ENCODE data around the gene RPL13A. TPM values are rescaled to one million over a fixed set of nuclear protein-coding genes. Genes with fewer than 3 reads are reported as not detected.
"Not testable (repeated sequence)": the region's sequence is repeated elsewhere in the genome, so short reads cannot be mapped to it uniquely, and the experiment has no call there.

The RPL13A gene
- polyA plus RNA-seq, 3 donors, result 2,758 to 3,345 (median 3,013) TPM

DNA sequence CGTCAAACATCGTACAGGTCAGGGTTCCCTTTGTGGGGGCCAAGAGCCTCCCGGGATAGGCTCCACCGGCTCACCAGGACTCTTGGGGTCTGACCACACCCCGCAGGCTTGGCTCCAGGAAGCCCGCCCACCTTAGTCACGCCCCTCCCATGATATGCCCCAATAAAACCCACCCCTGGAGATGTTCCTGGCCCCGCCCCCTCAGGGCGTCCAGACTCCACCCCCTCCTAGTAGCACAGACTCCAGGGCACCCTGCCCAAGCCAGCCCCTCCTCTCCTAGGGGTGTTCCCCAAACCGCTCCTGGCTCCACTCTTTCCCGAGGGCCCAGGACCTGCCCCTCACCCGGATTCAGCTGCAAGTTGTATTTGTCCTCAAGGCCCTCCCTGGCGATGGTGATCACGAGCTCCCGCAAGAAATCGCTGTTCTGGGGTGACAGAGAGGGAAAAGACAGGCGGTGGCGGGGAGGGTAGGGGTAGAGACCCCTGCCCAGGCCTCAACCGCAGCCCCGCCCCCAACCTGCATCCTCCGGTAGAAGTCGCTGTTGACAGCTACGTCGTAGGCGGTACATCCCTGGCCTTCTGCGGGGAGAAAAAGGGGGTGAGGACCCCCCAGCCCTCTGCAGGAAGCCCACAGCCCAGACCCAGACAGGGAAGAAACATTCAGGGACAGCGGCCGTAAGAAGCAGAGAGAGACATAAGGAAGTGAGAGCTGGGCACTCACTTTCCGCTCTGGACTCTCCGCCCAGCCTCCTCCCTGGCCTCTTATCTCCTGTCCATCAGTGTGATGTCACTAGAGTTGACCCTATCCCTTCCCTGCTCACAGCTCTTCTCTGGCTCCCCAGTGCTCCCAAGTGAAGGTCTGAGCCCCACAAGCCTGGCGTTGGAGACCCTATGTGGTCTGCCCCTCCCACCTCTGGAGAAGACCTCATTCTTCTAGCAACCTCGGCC lies 39.6 kb upstream of the RPL13A start:
- no peak for DNase-seq

DNA sequence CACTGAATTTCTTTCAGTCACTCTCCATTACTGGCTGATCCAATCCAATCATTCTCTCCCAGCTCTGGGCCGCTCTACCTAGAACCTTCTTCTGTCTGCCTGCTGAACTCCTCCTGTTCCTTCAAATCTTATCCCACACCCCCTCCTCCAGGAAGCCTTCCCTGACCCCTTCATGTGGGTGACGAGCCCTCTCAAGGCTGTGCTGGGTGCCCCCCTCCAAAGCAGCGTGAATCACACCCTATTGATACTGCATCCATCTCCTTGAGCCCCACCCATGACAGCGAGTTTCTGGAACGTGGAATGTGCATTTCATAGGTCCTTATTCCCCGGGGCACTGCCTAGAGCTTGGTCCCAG lies 39.0 kb upstream of the RPL13A start:
- no peak for DNase-seq

DNA sequence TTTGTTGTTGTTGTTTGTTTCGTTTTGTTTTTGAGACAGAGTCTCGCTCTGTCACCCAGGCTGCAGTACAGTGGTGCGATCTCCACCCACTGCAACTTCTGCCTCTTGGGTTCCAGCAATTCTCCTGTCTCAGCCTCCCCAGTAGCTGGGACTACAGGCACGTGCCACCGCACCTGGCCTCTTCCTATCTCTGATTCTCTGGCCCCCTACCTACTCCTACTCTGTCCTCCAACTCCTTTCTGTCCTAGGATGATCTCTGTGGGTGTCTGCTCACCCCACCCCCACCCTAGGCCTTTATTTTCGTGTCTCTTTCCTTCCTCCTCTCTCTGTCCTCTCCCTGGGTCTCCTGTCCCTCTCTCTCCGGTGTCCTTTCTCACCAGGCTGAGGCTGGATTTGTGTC lies 37.0 kb upstream of the RPL13A start:
- no peak for DNase-seq

DNA sequence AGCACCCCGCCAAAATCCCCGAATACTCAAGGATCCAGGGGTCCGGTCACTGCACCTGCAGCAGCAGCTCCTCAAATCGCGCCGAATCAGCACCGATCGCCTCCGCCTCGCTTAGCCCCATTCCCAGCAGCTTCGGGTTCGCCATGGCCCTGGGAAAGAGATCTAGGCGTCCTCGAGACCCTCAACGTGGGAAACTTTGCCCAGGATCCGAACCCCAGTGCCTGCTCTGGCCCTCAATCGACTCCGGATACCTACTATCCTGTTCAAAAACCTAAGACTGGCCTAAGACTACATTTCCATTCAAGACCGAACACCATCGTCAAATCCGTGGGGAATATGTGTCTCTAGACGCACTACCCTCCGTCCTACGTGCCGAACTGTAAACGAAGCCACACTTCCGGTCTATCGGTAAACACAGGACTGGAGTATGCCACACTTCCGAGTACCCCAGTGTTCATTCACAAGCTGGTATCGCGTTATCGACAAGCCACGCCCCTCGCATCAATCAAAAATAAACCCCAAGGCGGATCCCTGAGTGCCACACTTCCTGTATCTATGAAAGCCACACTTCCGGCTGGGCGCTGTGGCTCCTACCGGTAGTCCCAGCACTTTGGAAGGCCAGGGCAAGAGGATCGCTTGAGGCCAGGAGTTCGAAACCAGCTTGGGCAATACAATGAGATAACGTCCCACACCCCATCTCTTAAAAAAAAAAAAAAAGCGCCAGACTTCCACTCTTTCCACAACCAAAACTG lies 35.8 kb upstream of the RPL13A start, which contains the start of gene PIH1D1:
Gene PIH1D1, minus strand, starts transcription at position 385 of the 752 bp plus-strand sequence. Its CDS starts 240 bp downstream, at position 145.
- peak; percentile 100 for DNase-seq

DNA sequence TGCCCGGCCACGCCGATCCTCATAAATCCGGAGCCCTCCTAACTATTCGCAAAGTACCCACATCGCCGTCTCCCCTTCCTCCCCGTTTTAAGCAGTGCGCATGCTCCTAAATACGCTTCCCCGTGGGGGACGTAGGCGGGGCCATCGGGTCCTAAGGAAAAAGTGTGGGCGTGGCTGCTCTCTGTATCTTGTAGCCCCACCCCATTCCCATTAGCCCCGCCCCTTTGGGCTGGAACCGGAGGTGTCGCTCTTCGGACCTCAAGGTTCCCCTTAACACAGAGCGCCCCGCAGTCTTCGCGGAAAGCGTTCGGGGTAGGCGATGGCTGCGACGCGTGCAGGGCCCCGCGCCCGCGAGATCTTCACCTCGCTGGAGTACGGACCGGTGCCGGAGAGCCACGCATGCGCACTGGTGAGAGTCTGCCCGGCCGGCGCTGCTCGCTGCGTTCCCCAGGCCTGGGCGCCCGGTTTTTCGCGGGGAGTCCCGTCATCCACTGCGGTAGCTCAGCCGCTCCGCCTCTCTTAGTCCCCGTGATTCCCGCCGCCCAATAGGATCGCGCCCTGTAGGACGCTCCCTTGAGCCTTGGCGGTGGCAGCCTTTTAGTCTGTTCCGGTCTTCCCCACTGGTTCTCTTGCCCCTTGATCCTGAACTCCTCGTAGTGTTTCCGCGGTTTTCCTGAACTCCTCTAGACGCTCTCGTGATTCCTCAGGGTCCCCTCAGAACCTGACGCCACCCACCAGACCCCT lies 34.2 kb upstream of the RPL13A start, which contains the start of gene ALDH16A1:
Gene ALDH16A1, plus strand, starts transcription at position 213 of the 744 bp plus-strand sequence. Its CDS starts 107 bp downstream, at position 320.
- DNase-seq, result peak; percentile 98

DNA sequence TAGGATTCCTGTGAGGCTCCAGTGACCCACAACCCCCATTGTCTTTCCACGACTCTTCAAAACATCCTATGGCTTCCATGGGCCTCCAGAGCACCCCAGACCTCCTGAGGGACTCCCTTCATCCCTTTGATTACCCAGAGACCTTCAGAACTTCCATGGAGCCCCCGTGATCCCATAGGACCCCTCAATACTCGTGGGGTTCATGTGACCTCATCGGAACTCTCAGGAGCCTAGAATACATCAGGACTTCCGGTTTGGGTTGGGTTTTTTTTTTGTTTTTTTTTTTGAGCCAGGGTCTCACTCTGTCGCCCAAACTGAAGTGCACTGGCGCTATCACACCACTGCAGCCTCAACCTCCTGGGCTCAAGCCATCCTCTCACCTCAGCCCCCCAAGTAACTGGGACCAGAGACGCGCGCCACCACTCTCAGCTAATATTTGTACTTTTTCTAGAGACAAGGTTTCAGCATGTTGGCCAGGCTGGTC lies 33.6 kb upstream of the RPL13A start:
- no peak for DNase-seq

DNA sequence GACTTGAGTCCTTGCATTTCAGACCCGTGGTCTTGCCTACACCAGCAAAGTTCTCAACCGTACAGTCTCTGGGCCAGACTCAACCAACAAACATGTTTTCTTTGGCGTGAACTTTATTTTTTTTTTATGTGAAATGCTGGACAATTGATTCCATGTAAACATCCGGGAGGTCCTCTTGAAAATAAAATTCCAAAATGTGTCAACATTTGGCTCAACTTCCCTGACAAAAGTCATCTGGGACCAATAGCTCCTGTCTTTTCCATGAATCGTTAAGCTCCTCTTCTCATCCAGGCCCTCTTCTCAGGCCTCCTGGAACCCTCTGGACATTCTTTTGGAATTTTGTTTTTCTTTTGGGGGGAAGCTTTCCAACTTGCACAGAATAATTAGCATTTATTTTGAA lies 31.6 kb upstream of the RPL13A start:
- DNase-seq, result no peak

DNA sequence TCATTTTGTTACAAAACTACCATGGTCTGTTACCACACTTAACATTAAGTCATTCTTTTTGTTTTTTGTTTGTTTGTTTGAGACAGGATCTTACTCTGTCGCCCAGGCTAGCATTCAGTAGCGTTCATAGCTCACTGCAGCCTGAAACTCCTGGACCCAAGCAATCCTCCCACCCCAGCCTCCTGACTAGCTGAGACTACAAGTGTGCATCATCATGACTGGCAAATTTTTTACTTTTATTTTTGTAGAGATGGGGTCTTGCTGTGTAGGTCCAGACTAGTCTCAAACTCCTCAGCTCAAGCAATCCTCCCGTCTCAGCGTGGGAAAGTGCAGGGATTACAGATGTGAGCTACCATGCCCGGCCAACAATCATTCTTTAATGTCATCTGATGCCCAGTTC lies 31.1 kb upstream of the RPL13A start:
- no peak for DNase-seq

DNA sequence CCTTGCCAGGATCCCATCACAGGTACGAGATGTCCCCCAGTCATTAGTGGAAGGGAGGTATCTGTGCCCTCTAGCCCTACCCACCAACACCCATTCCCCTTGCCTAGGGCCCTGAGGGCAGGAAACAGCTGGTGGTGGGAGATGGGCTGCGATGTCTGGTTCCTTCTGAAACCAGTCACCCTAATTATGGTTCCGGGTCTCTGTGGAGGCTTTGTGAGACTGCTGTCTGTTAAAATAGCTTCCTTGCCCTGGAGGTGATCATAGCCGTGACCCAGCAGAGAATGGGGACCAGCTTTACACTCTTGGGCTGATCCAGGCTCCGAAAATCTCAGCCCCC lies 28.9 kb upstream of the RPL13A start:
- no peak for DNase-seq

DNA sequence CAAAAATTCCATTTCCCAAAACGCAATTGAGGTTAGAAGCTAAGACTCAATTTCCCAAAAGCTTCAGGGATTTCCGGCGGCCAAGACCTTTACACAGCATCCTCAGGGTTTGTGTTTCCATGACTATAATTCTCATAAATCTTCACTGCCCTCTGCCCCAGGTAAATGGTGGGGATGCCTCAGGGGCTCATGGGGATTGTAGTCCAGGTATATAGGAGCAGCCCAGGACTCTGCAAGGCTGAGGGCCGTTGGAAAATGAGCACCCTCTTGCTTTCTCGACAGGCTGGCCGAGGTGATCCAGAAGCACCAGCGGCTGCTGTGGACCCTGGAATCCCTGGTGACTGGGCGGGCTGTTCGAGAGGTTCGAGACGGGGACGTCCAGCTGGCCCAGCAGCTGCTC lies 28.0 kb upstream of the RPL13A start:
- DNase-seq, result no peak

DNA sequence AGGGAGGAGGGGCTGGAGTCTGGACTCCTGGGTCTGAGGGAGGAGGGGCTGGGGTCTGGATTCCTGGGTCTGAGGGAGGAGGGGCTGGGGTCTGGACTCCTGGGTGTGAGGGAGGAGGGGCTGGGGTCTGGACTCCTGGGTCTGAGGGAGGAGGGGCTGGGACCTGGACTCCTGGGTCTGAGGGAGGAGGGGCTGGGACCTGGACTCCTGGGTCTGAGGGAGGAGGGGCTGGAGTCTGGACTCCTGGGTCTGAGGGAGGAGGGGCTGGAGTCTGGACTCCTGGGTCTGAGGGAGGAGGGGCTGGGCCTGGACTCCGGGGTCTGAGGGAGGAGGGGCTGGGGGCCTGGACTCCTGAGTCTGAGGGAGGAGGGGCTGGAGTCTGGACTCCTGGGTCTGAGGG lies 26.3 kb upstream of the RPL13A start:
- not testable (repeated sequence) for DNase-seq

DNA sequence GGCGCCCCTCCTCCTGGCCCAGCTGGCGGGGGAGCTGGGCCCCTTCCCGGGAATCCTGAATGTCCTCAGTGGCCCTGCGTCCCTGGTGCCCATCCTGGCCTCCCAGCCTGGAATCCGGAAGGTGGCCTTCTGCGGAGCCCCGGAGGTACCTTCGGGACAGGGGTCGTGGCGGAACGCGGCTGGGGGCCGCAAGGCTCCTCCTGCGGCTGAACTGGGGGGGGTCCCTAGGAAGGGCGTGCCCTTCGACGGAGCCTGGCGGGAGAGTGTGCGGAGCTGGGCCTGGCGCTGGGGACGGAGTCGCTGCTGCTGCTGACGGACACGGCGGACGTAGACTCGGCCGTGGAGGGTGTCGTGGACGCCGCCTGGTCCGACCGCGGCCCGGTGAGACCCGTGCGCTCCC lies 25.8 kb upstream of the RPL13A start:
- no peak for DNase-seq

DNA sequence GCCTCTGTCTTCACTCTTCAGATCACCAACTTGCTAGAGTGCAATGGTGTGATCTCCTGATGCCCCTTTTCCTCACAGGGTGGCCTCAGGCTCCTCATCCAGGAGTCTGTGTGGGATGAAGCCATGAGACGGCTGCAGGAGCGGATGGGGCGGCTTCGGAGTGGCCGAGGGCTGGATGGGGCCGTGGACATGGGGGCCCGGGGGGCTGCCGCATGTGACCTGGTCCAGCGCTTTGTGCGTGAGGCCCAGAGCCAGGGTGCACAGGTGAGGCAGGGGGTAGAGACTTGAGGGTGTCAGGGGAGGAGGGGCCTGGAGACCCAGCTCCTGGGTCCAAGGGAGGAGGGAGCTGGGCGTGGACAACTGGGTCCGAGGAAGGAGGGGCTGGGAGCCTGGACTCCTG lies 24.9 kb upstream of the RPL13A start:
- no peak for DNase-seq

DNA sequence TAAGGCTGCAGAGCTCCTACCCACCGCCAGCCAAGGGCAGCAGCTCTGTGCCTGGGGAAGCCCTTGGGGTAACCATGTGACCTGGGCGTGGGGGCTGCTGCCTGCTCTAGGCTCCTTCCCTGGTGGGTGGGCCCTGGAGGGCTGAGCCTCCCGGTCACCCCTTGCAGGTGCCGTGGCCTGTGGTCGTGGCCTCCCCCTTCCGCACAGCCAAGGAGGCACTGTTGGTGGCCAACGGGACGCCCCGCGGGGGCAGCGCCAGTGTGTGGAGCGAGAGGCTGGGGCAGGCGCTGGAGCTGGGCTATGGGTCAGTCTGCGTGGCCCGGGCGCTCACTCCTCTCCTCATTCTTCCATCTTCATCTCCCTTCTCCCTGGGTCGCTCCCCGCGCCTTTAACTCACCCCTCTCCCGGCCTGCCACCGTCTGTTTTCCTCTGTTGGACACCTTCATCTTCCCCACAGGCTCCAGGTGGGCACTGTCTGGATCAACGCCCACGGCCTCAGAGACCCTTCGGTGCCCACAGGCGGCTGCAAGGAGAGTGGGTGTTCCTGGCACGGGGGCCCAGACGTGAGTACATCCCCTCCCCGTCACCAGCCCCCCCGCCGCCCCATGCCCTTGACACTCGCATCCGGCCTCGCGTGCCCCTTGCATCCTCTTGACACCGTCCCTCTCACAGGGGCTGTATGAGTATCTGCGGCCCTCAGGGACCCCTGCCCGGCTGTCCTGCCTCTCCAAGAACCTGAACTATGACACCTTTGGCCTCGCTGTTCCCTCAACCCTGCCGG lies 23.3 kb upstream of the RPL13A start:
- no peak for DNase-seq

DNA sequence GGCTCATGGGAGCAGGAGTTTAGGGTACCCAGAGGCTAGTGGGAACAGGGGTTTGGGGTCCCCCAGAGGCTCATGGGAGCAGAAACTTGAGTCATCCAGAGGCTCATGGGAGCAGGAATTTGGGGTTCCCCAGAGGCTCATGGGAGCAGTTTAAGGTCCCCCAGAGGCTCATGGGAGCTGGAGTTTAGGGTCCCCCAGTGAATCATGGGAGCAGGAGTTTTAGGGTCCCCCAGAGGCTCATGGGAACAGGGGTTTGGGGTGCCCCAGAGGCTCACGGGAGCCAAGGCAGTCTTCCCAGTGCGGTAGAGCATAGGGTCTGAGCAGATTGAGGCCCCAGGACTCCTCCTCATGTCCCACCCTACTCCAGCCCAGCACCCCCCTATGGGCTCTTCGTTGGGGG lies 22.0 kb upstream of the RPL13A start:
- no peak for DNase-seq

DNA sequence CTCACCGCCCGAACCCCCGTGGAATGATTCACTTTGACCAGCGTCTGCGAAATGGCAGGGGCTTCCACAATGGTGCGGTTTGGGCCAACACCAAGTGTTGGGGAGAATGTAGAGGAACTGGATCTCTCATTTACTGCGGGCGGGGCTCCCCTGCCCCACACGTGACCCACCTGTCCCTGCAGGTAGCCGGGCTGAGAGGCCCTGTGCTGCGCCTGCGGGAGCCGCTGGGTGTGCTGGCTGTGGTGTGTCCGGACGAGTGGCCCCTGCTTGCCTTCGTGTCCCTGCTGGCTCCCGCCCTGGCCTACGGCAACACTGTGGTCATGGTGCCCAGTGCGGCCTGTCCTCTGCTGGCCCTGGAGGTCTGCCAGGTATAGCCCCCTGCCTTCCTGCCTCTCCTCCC lies 19.2 kb upstream of the RPL13A start:
- no peak for DNase-seq

DNA sequence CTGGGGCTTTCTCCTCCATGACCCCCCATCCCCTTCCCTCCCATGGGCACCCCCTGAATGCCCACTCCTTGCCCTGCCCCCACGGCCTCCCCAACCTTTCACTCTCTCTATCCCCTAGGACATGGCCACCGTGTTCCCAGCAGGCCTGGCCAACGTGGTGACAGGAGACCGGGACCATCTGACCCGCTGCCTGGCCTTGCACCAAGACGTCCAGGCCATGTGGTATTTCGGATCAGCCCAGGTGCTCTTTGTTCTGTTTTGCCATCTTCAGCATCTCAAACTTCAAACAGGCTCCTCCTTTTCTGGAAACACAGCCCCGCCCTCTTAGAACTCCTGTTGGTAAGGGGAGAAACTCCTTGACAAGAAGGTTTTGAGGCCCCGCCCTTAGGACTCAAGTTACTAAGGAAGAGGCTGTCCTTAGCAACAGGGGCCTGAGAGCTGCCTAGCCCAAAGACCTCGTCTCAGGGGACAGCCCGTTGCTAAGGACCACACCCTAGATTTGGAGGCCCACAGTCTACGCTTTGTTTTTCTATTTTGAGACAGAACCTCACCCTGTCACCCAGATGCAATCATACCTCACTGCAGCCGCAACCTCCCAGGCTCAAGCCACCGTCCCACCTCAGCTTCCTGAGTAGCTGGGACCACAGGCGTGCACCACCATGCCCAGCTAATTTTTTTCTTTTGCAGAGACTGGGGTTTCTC lies 18.5 kb upstream of the RPL13A start:
- DNase-seq, result no peak

DNA sequence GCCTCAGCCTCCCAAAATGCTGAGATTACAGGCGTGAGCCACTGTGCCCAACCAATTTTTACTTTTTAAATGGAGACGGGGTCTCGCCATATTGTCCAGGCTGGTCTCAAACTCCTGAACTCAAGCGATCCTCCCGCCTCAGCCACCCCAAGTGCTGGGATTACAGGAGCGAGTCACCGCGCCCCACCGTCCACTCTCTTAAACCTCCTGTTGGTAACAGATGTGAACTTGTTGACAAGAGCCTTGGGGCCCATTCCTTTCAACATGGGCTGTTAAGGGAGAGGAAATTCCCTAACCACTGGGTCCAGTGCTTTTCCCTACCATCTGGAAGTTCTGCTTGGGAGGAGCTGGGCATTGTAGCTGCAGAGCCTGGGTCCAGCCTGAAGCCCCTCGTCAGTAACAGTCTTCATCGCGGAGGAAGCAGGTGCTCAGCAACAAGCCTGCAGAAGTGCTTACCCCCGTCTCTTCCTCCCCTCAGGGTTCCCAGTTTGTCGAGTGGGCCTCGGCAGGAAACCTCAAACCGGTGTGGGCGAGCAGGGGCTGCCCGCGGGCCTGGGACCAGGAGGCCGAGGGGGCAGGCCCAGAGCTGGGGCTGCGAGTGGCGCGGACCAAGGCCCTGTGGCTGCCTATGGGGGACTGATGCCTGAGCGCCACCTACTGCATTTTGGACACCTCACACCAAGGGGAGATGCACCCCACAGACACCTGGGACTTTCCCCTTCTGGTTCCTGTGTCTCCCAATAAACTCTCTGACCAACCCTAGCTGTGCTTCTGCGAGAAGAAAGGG lies 17.4 kb upstream of the RPL13A start:
- no peak for DNase-seq

DNA sequence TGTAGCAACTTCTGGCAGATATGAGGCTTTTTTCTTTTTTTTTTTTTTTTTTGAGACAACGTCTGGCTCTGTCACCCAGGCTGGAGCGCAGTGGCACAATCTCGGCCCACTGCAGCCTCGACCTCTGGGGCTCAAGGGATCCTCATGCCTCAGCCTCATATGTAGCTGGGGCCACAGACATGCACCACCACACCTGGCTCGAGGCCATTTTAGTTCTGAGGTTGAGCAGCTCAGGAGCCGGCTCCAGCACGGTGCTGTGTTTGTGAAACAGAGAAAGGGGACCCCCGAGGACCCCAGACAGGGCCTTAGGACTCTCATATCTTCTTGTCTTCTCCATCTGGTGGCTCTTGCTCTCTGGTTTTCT lies 16.8 kb upstream of the RPL13A start:
- no peak for DNase-seq

DNA sequence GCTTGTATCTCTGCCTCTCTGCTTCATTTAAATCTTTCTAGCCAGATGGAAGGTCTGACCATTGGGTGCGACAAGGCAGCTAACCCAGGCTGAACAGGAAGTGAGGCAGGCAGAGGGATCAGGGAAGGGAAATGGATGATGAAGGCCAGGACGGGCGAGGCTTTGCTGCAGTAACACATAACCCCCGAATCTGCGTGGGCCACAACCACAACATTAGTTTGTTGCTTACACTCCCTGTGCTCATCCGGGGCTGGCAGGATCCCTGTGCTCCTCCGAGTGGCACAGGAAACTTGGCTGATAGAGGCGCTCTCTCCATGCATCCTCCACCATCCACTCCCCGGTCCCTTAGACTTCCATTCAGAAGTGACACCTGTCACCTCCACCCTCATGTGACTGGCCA lies 14.5 kb upstream of the RPL13A start:
- DNase-seq, result no peak
